Activated CD4-positive, CD25-positive, alpha-beta regulatory T cell treated with anti-CD3 and anti-CD28 coated beads, Interleukin-2, amount 50 U/mL, for 72 hours (primary cell): ENCODE results near the gene SORCS2.

Source experiments
- DNase-seq: peaks from one replicate; pipeline ENCODE4 v3.0.0; 2021

Gene SORCS2

DNA sequence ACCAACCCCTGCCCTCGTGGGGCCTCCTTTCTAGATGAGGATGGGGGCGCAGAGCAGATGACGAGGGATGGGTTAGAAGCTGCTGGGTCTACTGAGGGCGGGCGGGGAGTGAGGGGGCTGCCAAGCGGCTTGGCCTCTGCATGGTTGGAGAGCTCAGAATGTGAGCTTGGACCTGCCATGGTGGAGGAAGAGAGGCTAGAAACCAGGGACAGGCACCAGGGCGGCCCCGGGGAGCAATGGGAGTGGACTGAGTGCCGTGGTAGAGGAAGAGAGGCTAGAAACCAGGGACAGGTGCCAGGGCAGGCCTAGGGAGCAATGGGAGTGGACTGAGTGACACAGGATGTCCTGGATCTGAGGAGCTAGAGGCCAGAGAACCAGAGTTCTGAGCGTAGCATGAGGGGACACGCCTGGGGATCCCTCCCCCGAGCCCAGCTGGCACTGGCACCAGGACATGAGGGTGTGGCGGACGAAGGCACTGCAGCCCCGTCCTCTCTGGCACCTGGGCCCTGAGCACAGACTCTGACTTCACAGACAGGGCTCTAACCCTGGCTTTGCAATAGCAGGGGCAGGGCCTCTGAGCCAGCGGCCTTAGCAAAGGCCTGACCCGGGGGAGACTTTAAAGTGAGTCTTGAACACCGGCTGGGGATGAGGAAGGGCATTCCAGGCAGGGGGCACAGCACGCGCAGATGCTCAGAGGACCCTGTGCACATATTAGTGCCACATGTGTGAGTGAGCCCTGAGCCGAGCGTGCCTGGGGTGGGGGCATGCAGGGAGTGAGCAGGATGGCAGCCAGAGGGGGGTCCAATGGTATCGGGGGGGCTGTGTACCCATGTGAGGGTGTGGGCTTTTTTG, 456.4 kb downstream of the SORCS2 start:
- DNase-seq: no peak

- DNase-seq: no peak
These were observed 457.0 kb downstream of the SORCS2 start for GRCh38 chr4:7649411-7649740.

DNA sequence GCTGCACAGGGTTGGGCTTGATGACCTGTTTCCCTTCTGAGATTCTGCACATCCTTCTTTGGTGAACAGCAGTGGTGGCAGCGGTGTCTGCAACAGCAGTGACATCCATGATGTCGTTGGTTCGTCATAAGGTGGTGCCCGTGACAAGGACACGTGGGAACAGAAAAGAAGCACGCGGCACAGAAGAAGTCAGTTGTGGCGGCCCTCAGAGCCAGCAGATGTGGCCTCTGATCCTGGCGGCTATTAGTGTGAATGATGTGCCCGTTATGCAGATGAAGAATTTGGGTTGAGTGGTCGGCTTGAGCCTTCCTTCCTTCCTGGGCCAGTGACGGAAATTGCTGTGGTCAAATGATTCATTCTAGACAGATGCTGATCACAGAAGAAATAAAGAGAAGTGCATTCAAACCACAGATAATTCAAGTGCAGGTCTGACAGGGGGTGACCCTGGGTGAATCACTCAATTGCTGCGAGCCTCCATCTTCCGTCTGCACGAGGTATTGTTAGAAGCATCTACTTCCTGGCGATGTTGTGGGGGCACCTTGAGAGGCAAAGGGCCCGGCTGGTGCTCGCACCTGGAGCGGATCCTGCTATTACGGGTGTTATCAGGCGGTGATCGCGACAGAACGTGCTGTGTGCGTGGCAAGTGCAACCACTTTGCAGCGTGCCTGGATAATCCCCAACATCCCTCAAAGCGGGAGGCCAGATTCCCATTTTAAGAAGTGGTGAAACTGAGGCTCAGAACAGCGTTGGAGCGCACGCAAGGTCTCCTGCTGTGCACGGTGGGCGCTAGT, 457.6 kb downstream of the SORCS2 start:
- DNase-seq: peak; percentile 34

DNA sequence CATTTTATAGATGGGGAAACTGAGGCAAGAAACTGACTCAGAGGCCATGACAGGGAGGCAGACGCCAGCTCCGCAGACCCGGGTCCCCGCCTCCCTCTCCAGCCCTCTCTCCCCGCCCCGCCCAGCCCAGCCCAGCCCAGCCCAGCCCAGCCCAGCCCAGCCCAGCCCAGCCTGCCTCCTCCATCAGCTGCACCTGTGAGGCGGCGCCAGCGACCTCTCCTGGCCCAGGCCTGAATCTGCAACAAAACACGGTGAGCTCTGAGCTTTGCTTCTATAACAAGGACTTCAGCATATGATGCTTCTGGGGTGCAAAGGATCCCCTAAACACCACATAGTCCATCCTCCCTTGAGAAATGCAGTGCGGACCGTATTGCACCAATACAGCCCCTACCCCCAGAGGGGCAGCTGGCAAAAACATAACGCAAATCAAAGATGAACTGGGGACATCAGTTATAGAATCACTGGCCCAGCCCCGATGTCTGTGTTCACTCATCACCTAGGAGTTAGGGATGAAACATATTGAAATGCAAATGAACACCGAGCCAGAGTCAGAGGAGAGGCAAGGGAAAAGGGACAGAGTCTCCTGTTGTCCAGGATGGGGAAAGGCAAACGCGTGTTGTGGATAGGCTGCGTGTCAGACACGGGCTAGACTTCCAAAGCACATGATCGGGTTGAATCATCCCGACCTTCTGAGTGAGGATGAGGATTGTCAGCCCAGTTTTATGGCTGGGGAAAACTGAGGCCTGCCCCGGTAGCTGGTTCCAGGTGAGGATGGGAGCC, 458.5 kb downstream of the SORCS2 start:
- no peak for DNase-seq

- no peak for DNase-seq
These were observed 459.2 kb downstream of the SORCS2 start for GRCh38 chr4:7651461-7651921.

GRCh38 chr4:7652006-7652405, 459.7 kb downstream of the SORCS2 start:
- DNase-seq: no peak

- no peak for DNase-seq
These were observed 460.1 kb downstream of the SORCS2 start for GRCh38 chr4:7652451-7652881.

- DNase-seq: no peak
These were observed 460.6 kb downstream of the SORCS2 start for GRCh38 chr4:7652906-7653305.

GRCh38 chr4:7653510-7654369, 461.4 kb downstream of the SORCS2 start:
- no peak for DNase-seq

DNA sequence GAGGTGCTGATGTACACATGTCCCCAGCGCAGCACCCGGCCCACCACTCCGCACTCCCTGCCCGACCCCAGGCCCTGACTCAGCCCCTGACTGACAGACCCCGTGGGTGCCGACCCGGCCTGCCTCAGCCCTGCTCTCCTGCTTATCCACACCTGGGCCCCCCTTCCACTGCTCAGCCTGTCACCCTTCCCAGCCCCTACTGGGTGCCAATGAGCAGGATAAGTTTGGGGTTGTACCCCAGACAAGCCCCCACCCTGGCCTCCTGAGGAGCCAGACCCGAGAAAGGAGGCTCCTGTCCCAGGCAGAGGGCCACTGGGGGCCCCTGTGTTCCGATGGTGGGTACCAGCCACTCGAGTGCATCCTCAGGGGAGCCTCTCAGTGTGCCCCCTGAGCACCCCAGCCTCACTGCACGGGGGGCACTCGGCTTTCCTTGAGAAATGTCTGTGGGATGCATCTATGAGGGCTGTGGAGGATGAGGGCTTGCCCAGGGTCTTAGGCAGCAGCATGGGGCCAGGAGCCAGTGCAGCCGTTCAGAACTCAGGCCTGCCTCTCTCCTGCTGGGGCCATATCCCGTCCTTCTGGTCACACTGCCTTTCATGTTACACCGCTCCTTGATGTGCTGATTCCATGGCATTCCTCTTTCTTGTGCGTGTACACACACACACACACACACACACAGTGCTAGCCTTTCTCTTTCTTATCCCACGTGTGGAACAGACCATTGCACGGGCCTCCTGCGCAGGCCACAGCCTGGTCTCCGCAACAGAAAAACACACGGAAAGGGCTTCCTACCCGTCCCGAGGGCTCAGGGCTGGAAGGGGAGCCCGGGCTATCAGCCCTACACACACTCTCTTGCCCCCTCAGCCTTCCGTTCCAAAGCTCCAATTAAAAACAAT, 462.5 kb downstream of the SORCS2 start:
- DNase-seq: no peak

DNA sequence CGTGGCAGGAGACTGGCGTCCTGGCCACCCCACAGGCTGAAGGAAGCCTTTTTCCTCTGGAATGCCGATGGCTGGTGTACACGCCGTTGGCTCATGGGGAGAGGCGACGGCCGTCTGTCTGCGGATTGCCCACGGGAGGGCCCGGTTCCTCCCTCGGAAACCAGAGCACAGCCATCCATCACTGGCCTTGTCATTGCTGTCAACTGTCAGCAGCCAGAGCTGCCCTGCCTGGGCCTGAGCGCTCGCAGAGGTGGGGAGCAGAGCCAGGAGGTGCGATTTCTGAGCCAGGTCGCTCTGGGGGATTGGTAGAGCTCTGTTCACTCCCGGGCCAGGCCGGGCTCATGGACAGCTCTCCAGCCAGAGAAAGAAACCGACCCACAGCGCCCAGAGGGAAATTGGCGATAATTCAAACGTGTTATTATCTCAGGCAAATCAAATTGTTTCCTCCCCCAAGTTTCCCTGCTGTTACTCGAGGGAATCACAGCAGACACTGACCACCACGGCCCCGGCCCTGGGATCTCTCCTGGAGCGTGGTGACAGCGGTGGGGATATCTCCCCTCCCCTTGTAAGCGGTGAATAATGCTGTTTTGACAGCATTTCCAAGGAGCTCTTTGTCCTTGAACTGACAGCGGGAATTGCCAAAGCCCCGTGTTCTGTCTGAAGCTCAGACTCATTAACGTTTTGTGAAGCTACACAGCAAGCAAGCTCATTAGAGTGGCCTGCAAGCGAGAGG, 463.3 kb downstream of the SORCS2 start:
- no peak for DNase-seq

- no peak for DNase-seq
These were observed 464.0 kb downstream of the SORCS2 start for GRCh38 chr4:7656244-7656800.

DNA sequence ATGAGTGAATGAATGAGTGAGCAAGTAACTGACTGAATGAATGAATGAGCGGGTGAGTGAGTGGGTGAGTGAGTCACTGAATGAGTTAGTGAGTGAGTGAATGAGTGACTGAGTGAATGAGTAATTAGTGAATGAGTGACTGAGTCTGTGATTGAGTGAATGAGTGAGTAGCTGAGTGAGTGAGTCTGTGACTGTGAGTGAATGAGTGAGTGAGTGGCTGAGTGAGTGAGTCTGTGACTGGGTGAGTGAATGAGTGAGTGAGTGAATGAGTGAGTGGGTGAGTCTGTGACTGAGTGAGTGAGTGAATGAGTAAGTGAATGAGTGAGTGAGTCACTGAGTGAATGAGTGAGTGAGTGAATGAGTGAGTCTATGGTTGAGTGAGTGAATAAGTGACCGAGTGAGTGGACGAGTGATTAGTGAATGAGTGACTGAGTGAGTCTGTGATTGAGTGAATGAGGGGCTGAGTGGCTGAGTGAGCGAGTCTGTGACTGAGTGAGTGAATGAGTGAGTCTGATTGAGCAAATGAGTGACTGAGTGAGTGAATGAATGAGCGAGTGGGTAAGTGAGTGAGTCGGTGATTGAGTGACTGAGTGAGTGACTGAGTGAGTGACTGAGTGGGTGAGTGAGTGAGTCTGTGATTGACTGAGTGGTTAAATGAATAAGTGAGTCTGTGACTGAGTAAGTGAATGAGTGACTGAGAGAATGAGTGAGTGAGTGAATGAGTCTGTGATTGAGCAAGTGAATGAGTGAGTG, 465.4 kb downstream of the SORCS2 start:
- DNase-seq: no peak

DNA sequence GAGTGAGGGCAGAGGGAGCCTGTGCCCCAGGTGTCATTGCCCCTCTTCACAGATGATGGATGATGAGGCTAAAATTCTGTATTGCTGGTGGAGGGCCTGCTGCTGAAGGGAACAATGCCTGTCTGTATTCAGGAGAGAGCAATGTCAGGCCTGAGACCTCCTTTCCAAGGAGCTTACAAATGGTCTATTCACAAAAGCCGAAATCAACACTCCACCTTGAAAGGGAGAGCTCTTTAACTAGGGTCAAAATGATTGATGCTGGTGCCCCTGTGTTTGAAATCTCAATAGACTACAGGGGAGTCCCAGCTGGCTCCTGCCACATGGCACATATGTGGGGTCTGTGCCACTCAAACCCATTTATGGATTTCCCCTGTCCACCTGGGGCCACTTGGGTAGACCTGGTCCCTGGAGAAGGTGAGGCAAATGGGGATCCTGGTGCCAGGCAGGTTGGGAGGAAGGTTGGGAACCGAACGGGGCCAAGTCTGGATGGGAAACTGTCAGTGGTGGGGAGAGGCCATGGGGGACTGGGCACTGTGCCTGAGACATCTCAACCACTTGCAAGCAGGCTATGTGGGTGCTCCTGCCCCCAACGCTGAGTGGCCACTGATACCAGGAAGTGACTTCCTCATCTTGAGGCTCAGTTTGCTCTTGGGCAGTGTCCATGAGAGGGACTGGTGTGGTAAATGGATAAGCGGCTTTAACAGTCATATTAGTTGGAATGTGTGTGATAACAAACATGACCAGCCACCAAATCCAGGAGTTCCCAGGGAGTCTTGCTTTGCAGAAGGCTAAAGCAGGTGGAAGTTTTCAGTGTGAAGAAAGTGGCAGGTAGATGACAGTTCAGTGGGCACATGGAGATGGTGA, 466.2 kb downstream of the SORCS2 start:
- no peak for DNase-seq

DNA sequence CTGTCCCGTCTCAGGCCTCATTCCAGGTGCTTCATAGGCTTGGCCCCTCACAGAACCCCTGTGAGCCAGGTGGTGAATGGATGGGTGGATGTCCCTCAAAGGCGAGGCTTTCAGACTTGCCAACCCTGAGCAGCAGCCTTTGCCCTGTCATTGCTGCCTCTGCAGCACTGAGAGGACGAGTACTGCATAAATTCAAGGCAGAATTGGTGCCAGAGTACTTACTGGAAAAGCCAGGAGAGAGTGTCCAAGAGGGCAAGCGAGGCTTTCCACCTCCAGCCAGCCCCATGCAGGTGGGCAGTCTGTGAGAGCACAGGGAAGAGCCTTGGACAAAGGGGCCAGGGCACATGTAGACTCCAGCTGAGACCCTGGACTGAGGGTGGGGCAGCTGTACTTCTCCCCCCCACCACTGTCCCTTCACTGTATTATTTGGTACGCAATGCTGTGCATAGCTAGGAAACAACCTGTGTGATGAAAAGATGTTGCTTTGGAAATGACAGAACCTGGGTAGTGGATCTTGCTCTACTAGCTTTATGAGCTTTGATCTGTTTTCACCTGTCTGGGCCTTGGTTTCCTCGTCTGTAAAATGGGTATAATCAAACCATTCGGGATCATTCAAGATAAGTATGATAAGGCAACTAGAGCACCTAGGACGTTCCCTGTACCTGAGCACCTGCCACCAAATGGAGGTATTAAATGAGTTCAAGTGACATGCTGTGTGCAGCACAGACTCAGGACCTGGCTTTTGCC, 467.3 kb downstream of the SORCS2 start:
- no peak for DNase-seq

DNA sequence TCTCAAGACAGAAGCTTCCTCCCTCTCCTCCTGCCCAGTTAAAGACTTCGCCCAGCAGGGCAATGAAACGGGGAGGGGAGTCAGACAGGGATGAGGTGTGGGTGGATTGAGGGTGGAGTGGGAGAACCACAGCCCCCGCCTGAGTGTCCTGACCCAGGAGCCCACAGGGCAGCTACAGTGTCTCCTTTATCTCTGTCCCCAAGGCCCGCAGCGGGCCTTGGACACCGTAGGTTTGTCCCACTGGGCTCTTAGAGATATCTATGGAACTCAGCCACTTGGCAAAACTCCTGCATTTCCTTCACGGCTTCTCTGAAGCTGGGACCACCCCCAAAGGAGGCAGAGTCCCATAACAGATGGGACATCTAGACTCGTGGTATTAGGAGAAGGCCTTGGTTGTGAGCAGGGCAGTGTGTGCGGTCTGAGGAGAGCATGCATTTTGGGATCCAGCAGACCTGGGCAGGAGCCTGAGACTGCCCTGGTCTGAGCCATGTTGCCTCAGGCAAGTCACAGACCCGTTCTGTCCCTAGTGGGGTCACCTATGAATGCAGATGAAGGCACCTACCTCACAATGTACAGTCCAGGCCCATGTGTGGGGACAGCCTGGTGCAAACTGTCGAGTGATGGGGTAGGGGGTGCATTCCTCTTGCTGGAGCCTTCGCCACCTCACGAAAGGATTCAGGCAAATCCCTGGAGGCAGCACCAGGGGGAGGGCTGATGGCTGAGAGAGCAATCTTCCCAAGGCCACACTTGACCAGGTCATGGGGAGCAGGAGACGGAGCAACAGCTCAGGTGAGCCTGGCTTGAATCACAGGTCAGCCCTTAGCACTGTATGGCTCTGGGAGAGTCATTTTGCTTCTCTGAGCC, 468.1 kb downstream of the SORCS2 start:
- DNase-seq: no peak
